Uterus (tissue), 2 donors: ENCODE measurements around the gene PDCD1.

Source experiments
- POLR2A ChIP-seq, 2 donors: fragments of 450-650 bp; IDR thresholded peaks; one replicate each; pipeline ENCODE4 v1.6.1; 2016; ENCODE audit warnings: antibody characterized with exemption in 2 of 2, mild to moderate bottlenecking in 1 of 2, moderate library complexity in 1 of 2
- TF ChIP-seq, protein P1 (sequence below), 4 experiments: fragments of 200-600 bp in 2 of 4; fragments of 450-650 bp in 2 of 4; sonication (generic) in 2 of 4; IDR thresholded peaks; one replicate each; pipeline ENCODE4 v1.5.1; 2016 to 2019; ENCODE audit warnings: antibody characterized with exemption in 4 of 4, mild to moderate bottlenecking in 2 of 4, moderate library complexity in 1 of 4

DNA sequence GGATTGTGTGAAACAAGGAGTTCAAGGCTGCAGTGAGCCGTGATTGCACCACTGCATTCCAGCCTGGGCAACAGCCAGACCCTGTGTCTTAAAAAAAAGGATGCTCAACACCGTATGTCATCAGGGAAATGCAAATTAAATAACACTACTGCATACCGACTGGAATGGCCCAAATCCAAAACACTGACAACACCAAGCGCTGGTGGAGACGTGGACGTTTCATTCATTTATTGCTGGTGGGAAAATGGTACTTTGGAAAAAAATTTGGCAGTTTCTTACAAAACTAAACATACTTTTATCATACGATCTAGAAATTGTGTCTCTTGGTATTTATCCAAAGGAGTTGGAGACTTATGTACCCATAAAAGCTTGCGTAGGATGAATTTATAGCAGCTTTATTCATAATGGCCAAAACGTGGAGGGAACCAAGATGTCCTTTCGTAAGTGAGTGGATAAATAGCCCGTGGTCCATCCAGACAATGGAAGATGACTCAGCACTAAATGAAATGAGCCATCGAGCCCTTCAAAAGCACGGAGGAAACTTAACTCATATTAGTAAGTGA is 25.5 kb downstream of the PDCD1 start:
- TF ChIP-seq, protein P1, sequence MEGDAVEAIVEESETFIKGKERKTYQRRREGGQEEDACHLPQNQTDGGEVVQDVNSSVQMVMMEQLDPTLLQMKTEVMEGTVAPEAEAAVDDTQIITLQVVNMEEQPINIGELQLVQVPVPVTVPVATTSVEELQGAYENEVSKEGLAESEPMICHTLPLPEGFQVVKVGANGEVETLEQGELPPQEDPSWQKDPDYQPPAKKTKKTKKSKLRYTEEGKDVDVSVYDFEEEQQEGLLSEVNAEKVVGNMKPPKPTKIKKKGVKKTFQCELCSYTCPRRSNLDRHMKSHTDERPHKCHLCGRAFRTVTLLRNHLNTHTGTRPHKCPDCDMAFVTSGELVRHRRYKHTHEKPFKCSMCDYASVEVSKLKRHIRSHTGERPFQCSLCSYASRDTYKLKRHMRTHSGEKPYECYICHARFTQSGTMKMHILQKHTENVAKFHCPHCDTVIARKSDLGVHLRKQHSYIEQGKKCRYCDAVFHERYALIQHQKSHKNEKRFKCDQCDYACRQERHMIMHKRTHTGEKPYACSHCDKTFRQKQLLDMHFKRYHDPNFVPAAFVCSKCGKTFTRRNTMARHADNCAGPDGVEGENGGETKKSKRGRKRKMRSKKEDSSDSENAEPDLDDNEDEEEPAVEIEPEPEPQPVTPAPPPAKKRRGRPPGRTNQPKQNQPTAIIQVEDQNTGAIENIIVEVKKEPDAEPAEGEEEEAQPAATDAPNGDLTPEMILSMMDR (IDR thresholded peaks at IDR 0.05): no peak
- no peak for TF ChIP-seq POLR2A (IDR thresholded peaks at IDR 0.05)
